HG02571 (cell line): ENCODE results near the gene FBXL19.
"Not testable (repeated sequence)": the region's sequence is repeated elsewhere in the genome, so short reads cannot be mapped to it uniquely, and the experiment has no call there.

Experiments used
- ATAC-seq: cut with Tn5 transposase; IDR thresholded peaks from one replicate; pipeline ENCODE4 v1.9.1; 2021; ENCODE audit warnings: mild to moderate bottlenecking, moderate library complexity; ENCODE audit not compliant: unreplicated experiment

The FBXL19 gene

GRCh38 chr16:30923554-30924075 is at the start of gene FBXL19:
TSS of gene FBXL19 (plus strand) at chr16:30923572. CDS start at chr16:30925755, 2,183 bp downstream.
- no peak for ATAC-seq

- no peak for ATAC-seq
Observed at GRCh38 chr16:30874244-30874820, 49.0 kb upstream of the FBXL19 start.

GRCh38 chr16:30874821-30875717 is 48.3 kb upstream of the FBXL19 start:
- ATAC-seq, result peak; percentile 81

- no peak for ATAC-seq
Observed at GRCh38 chr16:30875871-30876801, 47.2 kb upstream of the FBXL19 start.

GRCh38 chr16:30876867-30877266 is 46.5 kb upstream of the FBXL19 start:
- no peak for ATAC-seq

GRCh38 chr16:30882429-30883310 is 40.7 kb upstream of the FBXL19 start:
- no peak for ATAC-seq

- ATAC-seq, result no peak
Observed at GRCh38 chr16:30884760-30885159, 38.6 kb upstream of the FBXL19 start.

GRCh38 chr16:30885196-30885595 is 38.2 kb upstream of the FBXL19 start:
- no peak for ATAC-seq

- no peak for ATAC-seq
Observed at GRCh38 chr16:30886145-30886544, 37.2 kb upstream of the FBXL19 start.

GRCh38 chr16:30887927-30888326 is 35.4 kb upstream of the FBXL19 start:
- ATAC-seq, result no peak

GRCh38 chr16:30888856-30889499 is 34.4 kb upstream of the FBXL19 start:
- ATAC-seq, result no peak

- no peak for ATAC-seq
Observed at GRCh38 chr16:30889721-30890120, 33.7 kb upstream of the FBXL19 start.

GRCh38 chr16:30891043-30891823 is 32.1 kb upstream of the FBXL19 start:
- ATAC-seq, result not testable (repeated sequence)

- no peak for ATAC-seq
Observed at GRCh38 chr16:30892670-30893416, 30.5 kb upstream of the FBXL19 start.

- peak; percentile 3 for ATAC-seq
Observed at GRCh38 chr16:30893417-30893743, 30.0 kb upstream of the FBXL19 start.

GRCh38 chr16:30893744-30894539 is 29.4 kb upstream of the FBXL19 start, which contains the start of gene BCL7C:
TSS of gene BCL7C (minus strand) at chr16:30894077. CDS start at chr16:30893944, 133 bp downstream.
- peak; percentile 52 for ATAC-seq
